ENCODE data around the gene LLGL1.

- no peak for TF ChIP-seq CTCF (IDR thresholded peaks at IDR 0.05)
- TF ChIP-seq POLR2A (IDR thresholded peaks at IDR 0.05), result no peak
Measured at GRCh38 chr17:18263885-18264682, 38.6 kb downstream of the LLGL1 start.
